GM21786 (cell line): ENCODE data around the gene EYA2.

ENCODE experiments used
- ATAC-seq: cut with Tn5 transposase; IDR thresholded peaks from one replicate; pipeline ENCODE4 v1.9.1; 2021; ENCODE audit not compliant: unreplicated experiment

Gene EYA2

DNA sequence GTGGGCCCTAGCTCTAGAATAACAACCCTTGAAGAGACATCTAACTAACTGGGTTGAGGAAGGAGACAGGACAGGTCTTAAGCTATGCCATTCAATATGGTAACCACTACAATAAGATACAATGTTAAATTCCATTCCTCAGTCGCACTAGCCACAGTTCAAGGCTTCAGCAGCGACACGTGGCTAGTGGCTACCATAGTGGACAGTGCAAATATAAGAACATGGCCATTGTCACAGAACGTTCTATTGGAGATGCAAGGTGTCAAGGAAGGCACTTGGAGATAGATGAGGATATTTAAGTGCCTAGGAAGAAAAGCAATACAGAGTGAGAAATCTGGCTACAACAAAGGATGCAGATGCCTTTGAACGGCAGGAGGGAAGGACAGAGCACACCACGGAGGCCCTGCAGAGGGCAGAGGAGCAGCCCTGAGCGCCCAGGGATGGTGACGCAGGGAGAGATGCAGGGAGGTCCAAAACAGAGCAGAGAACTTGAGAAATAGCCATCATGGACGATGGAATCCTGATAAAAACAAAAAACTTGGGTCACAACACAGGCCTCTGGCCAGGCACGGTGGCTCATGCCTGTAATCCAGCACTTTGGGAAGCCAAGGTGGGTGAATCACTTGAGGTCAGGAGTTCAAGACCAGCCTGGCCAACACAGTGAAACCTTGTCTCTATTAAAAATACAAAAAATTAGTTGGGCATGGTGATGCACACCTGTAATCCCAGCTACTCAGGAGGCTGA lies 321.2 kb downstream of the EYA2 start:
- ATAC-seq, result no peak

DNA sequence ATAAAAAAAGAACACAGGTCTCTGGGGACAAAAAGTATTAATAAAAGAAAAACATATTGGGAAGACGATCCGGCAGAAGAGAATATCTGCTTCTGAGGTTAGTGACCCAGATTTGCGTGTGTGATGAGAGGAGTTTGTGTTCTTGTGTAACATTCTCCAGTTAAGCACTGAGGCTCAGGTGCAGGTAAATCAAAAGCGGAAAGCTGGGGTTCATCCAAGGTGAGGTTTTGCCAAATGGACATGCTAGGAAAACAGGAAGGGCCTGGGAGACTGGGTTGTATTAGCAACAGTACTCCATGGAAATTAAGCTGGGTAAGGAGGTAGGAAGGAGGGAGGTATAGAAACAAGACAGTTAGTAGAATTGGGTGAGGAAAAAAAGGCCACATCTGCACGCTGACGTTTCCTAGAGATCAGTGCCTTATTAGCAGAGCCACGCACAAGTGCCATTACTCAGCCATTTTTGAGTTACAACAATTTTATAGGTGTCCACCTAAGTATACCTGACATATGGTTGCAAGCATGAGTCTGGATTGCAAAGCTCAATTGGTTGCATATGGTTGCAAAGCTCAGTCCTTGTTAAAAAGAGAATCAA lies 322.3 kb downstream of the EYA2 start:
- ATAC-seq, result no peak

DNA sequence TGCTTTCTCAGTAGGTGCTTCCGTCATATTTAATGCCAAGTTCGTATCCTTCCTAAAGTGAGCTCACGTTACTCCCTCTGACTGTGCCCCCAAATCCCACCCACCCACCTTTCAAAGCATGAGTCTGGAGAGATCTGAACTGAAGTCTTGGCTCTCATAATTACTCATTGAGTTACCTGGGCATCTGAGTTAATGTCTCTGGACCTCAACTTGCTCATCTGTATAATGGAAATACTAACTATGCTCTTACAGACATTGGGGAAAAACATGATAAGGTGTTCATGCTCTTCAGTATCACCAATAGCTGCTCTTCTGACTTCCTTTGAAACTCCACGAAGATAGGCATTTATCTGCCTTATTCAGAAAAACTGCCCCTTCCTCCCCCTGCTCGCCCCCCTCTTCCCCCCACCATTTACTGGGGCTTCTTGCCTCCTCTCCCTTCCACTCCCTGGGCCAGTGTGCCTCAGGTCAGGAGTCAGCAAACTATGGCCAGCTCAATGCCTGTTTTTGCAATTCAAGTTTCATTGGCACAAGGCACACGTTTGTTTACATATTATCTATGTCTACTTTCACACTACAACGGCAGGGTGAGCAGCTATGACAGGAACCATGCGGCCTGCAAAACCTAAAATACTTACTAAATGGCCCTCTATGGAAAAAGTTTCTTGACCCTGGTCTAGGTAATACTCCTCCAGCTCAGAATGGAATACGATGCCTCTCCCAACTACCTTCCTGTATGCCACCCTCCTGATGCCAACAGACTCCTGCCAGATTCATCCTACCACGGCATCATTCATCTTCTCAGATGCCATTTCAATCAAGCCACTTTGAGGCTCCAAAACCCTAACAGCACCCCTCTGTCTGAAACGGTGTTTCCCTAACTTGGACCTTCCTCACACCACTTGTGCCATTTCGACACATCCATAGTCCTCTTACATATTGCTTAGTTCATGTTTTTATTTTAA lies 323.1 kb downstream of the EYA2 start:
- ATAC-seq, result no peak

DNA sequence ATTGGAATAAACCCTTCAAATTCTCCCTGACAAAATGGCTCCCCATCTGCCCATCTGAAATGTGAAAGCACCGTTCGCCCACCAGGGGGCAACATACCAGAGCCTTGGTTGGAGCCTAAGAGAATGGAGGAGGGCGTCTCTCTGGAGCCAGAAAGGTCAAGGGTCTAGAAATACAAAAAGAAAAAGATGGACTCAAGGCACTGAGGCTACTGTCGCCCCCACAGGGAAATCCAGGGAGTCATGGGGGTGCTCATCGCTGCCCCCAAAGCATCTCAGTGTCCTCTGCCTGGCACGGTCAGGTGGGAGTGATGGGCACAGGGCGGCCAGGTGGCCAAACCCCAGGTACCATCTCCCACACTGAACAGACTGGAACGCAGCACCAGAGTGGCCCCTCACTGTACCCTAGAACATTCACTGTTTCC lies 325.5 kb downstream of the EYA2 start:
- ATAC-seq, result no peak

DNA sequence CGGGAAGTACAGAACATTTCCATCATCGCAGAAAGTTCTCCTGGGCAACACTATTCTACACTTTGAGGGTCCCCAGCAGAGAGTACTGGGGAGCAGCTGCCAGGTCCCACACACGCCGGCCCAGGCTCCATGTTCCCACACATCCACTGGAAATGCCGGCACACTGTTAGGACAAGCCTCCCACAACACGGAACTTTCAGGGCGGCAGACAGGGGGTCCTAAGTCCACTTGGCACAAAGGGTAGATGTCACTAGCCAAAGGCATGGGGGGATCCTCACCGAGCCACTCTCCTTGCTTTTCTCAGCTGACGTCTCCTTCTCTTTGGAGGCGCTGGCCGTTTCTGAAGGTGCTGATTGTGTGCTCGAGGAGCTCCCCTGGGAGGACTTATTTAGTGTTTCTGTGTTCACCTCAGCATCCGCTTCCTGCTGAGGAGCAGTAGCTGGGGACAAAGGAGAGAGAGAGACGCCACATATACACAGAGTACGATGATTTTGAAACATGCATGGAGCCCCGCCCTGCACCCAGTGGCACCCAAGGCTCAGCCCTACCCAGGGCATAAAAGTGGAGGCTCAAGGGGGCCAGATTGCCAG lies 326.5 kb downstream of the EYA2 start:
- no peak for ATAC-seq

DNA sequence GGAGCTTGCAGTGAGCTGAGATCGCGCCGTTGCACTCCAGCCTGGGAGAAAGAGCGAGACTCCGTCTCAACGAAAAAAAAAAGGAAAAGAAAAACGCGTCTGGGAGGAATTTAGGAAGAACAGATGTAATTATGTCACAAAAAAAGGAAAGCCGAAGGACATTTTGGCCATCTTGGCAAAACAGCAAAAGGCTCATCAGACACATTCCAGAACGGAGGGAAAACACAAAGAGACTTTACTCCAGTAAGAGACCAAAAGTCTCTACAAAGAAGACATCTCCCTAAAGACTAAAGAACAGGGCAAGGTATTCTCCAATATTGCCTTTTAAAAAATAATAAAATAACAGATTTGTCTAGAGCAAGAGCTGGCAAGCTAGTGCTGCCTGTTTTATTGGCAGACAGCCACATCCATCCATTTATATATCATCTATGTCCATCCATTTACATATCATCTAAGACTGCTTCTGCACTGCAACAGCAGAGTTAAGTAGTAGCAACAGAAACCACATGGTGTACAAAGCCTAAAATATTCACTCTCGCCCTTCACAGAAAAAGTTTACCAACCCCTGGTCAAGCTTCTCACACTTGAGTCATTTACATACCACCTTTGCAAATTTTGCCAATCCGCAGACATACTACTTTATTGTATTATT lies 328.0 kb downstream of the EYA2 start:
- no peak for ATAC-seq

DNA sequence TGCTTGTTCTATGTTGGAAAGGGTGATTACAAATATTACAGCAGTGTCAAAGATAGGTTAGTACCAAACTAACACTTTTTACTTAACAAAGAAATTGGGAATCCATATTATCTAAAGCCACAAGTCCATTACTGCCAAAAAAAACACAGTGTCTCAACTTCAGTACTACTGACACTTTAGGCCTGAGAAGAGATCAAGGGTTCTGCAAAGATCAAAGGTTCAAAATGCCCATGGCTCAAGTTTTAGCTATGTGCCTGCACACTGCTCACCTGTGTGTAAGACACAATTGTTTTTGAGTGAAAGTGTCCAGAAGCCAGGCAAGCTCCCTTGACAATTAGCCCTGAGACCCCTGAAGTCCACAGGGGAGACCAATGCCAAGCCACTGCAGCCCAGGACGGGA lies 329.3 kb downstream of the EYA2 start:
- ATAC-seq, result no peak

DNA sequence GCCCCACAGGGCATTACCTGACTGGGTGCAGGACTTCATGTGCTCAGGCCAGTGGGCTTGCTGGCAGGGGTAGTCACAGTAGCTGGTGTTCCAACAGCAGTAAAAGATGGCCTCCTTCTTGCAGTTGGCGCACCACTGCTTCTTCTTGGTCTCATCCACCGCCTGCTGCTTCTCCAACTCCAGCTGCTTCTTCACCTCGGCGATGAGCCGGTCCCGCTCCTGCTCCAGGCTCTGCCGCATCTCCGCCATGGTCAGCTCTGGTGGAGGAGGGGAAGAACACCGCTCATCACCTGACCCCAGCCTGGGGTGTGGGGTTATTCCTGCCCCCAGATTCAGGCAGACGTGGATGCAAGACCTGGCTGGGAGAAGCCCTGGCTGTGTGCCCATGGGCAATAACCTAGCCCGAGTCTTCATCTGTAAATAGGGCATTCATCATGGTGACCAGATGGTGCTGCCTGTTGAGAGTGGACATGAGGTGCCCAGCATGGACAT lies 329.7 kb downstream of the EYA2 start:
- no peak for ATAC-seq

DNA sequence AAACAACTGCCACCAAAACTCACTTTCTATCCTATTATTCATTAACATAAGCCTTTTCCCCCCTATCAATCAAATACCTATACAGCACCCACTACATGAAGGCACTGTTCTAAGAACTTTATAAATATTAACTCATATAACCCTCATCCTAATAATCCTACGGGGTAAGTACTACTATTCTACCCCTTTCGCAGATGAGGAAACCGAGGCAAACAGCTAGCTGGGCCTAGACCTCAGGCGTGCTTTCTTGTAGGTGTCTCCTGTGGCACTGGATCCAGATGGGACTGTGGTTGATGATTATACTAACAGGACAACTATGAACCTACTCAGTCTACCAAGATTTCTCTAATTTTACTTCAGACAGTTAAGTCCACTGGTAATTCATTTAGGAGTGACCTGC lies 330.2 kb downstream of the EYA2 start:
- ATAC-seq, result no peak

DNA sequence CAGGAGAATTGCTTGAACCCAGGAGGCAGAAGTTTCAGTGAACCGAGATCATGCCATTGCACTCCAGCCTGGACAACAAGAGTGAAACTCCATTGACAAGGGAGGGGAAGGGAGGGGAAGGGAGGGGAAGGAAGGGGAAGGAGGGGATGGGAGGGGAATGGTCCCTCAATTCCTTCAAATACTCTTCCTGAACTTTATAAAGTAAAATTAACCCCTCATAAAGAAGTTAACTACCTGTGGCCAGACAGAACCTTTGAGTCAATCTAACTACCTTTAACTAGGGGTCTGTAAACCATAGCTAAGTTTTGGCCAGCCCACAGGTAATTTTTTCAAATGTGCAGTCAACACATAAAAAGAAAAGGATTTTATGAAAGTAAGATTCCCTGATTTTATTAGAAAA lies 330.8 kb downstream of the EYA2 start:
- ATAC-seq, result no peak

DNA sequence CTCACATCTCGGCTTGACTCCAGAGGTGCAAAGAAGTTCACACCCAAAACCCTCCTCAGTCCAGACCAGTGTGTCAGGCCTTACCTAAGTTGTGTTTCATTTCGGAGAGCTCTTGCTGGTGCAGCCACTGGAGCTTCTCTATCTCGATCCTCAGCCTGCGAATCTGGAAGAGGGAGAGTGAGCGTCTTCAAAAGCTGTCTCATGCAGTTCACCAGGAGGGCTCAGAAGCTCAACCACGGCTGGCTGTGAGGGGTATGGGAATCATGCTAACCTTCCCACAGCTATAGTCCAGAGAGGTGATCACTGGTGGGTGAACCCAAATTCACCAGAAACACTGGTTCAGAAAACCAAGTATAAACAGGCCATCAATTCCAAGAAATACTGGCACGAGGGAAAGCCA lies 332.5 kb downstream of the EYA2 start:
- ATAC-seq, result no peak

DNA sequence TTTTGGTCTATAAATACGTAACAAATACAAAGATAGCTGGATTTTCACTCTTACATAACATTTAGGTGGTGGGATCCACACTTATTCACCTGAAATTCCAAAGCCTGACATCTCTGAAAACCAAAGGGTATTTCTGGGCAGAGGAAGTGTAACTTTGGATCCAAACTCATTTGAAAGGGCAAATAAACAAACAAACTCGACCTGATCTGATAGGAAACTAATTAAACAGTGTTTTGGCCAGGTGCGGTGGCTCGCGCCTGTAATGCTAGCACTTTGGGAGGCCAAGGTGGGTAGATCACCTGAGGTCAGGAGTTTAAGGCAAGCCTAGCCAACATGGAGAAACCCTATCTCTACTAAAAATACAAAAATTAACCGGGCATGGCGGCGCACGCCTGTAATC lies 332.9 kb downstream of the EYA2 start:
- ATAC-seq, result no peak

DNA sequence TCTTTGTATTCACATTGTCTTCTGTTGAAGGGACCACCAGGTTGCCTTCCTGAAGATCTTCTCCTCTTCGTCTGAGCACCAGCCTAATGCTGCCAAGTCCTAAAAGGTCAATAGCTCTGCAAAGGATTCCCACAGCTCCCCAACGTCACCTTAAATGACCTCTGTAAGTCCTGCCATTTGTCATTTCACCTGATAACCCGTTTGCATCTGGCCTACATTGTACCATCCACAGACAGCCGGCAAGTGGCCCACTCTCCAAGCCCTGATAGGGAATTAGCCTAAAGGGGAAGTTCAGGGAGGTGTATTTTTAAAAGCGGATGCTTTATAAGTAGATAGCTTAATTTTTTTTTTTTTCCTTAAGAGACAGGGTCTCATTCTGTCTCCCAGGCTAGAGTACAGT lies 334.0 kb downstream of the EYA2 start:
- no peak for ATAC-seq

DNA sequence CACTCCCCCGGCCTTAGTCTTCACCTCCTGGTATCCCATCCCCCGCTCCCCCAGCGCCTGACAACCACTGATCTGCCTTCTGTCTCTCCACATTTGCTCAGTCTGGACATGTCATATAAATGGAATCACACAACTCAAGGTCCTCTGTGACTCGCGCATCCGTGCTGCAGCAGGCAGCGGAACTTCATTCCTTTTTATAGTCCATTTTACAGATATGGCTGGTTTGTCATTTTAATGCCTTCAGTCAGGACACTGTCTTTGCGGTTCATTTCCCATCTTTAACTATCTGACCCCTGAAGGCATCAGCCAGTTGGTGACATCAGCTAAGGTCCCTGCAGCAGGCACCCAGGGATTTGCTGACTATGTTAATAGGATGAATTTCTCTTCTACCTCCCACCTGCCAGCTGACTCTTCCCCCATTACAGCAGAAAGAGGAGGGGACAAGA lies 336.2 kb downstream of the EYA2 start:
- ATAC-seq, result no peak

DNA sequence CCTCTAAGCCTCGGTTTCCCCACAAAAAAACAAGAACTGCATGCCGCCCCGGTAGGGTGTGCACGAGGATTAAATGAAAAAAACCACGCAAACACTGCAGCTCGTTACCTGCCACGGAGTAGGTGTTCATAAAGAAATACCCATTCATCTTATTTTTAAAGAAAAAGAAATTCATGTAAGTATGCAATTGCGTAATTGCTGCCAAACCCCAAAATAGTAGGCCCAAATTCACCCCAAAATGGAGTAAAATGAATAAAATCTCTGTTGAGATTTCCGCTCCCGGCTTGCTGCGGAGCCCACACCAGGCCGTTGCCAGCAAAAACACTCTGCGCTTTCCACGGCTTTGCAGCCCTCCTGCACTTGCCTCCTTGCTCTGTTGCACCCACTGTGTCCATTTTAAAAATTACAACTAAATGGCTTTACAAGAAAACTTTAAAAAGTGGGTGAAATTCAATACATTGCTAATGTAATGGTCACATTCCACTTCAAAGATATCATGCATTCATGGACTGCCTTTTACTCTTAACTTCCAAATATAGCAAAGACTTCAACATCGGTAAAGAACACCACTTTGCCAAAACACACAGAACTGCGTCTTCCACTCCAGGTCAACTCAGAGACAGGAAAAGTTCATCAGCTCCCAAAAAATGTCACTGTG lies 336.9 kb downstream of the EYA2 start:
- ATAC-seq, result no peak

DNA sequence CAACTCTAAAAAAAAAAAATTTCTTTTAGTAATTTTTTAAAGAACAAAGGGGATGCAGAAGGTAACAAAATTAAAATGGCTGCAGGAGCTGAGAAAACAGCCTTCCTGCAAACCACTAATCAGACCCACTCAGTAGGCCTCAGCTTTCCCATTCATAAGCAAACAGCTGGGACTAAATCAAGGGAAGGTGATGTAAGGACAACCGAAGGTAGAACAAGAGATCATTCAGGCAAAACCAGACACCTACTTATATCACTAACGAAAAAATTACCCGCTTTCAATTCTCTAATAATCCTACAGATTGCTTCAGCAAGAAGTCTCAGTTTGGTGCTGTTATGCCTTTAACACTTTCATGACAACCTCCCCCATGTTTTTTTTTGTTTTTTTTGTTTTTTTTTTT lies 337.9 kb downstream of the EYA2 start:
- ATAC-seq, result no peak

DNA sequence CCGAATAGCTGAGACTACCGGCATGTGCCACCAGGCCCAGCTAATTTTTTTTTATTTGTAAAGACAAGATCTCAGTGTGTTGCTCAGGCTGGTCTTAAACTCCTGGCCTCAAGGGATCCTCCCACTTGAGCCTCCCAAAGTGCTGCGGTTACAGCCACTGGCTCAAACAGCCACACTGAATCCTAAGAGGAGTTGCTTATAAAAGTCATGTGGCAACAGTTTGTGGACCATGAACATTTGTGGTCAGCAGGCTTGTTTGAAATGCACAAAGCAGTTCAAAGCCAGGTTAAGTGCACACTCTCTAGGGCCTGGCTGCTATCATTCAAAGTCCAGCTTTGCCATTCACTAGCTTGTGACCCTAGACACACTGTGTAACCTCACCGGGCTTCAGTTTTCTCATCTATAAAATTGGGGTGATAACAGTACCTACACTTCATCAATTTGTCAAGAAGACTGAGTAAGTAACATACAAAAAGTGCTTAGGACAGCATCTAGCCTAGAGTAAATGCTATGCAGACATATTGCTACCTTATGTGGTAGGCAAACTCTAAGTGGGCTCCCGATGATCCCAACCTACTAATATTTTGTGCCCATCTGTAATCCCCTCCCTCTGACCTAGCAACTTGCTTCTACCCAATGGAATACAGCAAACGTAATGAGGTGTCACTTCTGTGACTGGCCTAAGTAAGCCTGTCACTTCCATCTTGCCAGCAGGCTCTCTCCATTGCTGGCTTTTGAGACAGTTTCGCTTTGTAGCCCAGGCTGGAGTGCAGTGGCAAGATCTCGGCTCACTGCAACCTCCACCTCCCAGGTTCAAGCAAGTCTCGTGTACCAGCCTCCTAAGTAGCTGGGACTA lies 338.9 kb downstream of the EYA2 start:
- ATAC-seq, result no peak

DNA sequence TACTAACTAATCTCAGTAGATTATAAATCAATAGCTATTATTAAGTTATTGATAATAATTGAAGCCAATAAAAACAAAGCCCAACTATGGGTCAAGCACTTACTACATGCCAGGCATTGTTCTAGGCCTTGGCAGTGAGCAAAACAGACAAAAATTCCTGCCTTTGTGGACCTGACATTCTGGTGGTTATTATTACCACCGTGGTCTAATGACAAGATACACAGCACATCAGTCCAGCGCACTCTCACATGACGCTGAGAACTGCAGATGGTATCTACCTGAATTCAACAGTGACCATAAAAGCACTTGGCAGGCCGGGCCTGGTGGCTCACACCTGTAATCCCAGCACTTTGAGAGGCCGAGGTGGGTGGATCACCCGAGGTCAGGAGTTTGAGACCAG lies 340.5 kb downstream of the EYA2 start:
- no peak for ATAC-seq
